Tibial artery (tissue), 4 donors: ENCODE measurements around the gene DNAH9.

Source experiments
- DNase-seq, 2 donors: peaks; one replicate each; pipeline ENCODE4 v3.0.0-alpha.2; 2019
- H3K27ac ChIP-seq, 2 donors: fragments of 200-600 bp; sonication (generic) in 1 of 2; 1 replicate in 1 of 2; 2 replicates in 1 of 2; pipeline ENCODE4 v1.5.1; 2018 to 2019; ENCODE audit warnings: mild to moderate bottlenecking in 1 of 2
- H3K27me3 ChIP-seq, 2 donors: fragments of 200-600 bp; sonication (generic) in 1 of 2; one replicate each; pipeline versions ENCODE4 v1.5.1 to v1.6.0; 2016 to 2019
- H3K36me3 ChIP-seq, 3 donors: fragments of 200-600 bp; sonication (generic) in 2 of 3; one replicate each; pipeline ENCODE4 v1.5.1; 2016 to 2019; ENCODE audit warnings: mild to moderate bottlenecking in 2 of 3
- H3K4me1 ChIP-seq, 4 donors: fragments of 200-600 bp; sonication (generic) in 2 of 4; 1 replicate in 3 of 4; 2 replicates in 1 of 4; pipeline ENCODE4 v1.5.1; 2016 to 2019
- H3K4me3 ChIP-seq, 2 donors: fragments of 200-600 bp; sonication (generic) in 1 of 2; 1 replicate in 1 of 2; 2 replicates in 1 of 2; pipeline ENCODE4 v1.5.1; 2018 to 2019; ENCODE audit warnings: mild to moderate bottlenecking in 2 of 2
- H3K9me3 ChIP-seq, 3 donors: fragments of 200-600 bp; sonication (generic) in 1 of 3; one replicate each; pipeline ENCODE4 v1.5.1; 2016 to 2019
- CTCF ChIP-seq, 2 experiments: fragments of 200-600 bp in 1 of 2; fragments of 450-650 bp in 1 of 2; IDR thresholded peaks; one replicate each; pipeline ENCODE4 v1.5.1; 2017 to 2019; ENCODE audit warnings: antibody characterized with exemption in 2 of 2, mild to moderate bottlenecking in 1 of 2, moderate library complexity in 1 of 2
- intact Hi-C: fragments of 100-400 bp; cut with DNase I; formaldehyde crosslinking; loops from one replicate; pipeline ENCODE4 v1.15.0; 2023; ENCODE audit warnings: low total_unique reads

Gene DNAH9

DNA sequence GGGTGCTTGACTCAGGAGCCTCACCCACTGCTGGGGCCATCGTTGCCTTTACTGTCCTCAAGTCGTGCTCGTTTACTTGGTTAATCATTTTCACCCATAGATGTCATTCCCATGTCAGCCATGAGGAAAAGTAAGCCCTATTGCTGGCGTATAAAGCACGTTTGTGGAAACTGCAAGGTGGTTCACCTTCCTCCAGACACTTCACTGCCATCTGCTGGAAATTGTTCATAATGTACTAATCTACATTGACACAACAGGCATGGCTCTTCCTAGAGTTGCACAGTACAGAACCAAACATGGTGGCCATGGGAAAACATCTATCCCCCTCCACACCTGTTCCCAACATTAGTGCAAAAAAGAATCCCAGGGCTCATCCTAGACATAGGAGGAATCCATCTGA, 282.4 kb downstream of the DNAH9 start:
- Histone ChIP-seq H3K4me3 (no peak overlapping the region), H3K27ac (no peak overlapping the region), H3K4me1 (no peaks in the 10 kb centered on the region), H3K36me3 (no peaks in the 10 kb centered on the region), H3K27me3 (no peaks in the 10 kb centered on the region), H3K9me3 (no peaks in the 10 kb centered on the region)
- intact Hi-C loops: no loop called here
- TF ChIP-seq CTCF (IDR thresholded peaks at IDR 0.05): no peak
- no peak for DNase-seq

GRCh38 chr17:11882716-11883115, 284.4 kb downstream of the DNAH9 start:
- Histone ChIP-seq H3K4me1 (no peaks in the 10 kb centered on the region), H3K27ac (no peak overlapping the region), H3K36me3 (no peaks in the 10 kb centered on the region), H3K4me3 (no peak overlapping the region), H3K27me3 (no peaks in the 10 kb centered on the region), H3K9me3 (no peaks in the 10 kb centered on the region)
- TF ChIP-seq CTCF (IDR thresholded peaks at IDR 0.05): no peak
- DNase-seq: no peak
- intact Hi-C loops: no loop called here

DNA sequence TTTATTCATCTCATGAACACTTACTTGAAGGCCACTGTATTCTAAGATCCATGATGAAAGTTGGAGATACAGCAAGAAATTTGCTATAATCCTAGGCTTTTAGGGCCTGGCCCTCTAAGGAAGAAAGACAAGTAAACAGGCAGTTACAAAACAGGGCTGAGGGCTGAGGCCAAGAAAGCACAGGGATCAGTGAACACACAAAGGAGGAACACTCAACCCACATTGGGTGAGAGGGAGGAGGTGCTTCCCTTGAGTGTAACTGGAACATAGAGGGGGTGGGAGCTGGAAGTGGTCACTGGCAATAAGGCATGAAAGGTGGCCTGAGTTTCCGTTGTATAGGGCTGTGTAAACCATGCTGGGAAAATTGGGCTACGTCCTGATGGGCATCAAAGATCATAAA, 286.8 kb downstream of the DNAH9 start:
- DNase-seq: no peak
- Histone ChIP-seq H3K9me3 (no peaks in the 10 kb centered on the region), H3K27me3 (no peaks in the 10 kb centered on the region), H3K27ac (no peak overlapping the region), H3K4me1 (no peaks in the 10 kb centered on the region), H3K4me3 (no peak overlapping the region), H3K36me3 (no peaks in the 10 kb centered on the region)
- no peak for TF ChIP-seq CTCF (IDR thresholded peaks at IDR 0.05)
- intact Hi-C loops: no loop called here

DNA sequence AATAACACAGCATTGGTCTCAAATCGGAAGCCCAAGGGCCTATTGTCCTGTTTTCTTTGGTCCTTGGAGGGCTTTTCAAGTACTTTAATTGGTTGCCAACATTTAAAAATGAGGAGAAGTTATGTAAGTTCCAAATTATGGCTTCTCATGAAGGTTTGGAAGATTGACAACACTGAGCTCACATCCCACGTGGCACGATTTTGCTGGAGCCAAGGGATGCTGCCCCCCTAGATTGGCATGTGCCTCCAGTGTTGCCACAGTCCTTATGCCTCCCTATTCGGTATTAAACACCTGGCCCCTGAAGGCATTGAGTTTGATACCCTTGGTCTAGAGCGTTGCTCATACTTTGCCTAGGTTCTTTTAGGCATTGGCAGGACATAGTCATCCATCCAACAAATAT, 291.0 kb downstream of the DNAH9 start:
- Histone ChIP-seq H3K36me3 (no peaks in the 10 kb centered on the region), H3K4me3 (no peak overlapping the region), H3K27ac (no peak overlapping the region), H3K27me3 (no peaks in the 10 kb centered on the region), H3K9me3 (no peaks in the 10 kb centered on the region), H3K4me1 (no peaks in the 10 kb centered on the region)
- no peak for DNase-seq
- intact Hi-C loops: no loop called here
- no peak for TF ChIP-seq CTCF (IDR thresholded peaks at IDR 0.05)

DNA sequence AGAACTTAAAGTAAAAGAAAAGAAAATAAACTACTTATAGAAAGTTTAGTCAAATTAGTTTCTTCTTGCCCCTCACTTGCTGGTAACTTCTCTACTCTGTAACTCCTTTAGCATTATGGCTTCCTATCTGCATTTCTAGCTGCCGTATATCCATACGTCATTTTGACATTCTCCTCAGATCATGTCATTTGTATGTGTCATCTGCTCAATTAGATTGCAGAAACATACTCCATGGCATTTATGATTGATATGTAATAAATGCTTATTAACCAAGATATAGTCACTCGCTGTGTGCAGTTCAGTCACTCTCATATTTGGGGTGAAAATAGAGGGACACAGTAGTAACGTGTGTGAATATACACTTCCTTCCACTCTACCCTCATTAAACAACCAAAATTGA, 295.6 kb downstream of the DNAH9 start:
- intact Hi-C loops: no loop called here
- no peak for TF ChIP-seq CTCF (IDR thresholded peaks at IDR 0.05)
- H3K9me3 ChIP-seq: no peaks in the 10 kb centered on the region
- H3K4me1 ChIP-seq: no peaks in the 10 kb centered on the region
- H3K27me3 ChIP-seq: no peaks in the 10 kb centered on the region
- no peaks in the 10 kb centered on the region for H3K36me3 ChIP-seq
- H3K27ac ChIP-seq: no peak overlapping the region
- no peak overlapping the region for H3K4me3 ChIP-seq
- DNase-seq: no peak

DNA sequence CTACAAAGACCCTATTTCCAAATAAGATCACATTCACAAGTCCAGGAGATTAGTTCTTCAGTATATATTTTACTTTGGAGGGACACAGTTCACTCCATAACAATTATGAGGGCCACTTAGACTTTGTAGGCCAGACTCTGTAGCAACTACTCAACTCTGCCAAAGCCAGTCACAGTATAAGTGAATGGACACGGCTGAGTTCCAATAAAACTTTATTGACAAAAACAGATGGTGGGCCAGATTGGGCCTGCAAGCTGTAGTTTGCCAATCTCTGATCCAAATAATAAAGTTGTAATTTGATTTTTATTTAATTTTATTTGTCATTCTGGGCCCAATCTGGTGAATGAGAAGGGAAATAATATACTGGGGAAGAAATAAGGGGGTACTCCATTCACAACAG, 297.9 kb downstream of the DNAH9 start:
- intact Hi-C loops: no loop called here
- H3K27ac ChIP-seq: no peak overlapping the region
- no peak for DNase-seq
- H3K4me1 ChIP-seq: no peaks in the 10 kb centered on the region
- TF ChIP-seq CTCF (IDR thresholded peaks at IDR 0.05): no peak
- no peaks in the 10 kb centered on the region for H3K36me3 ChIP-seq
- no peaks in the 10 kb centered on the region for H3K27me3 ChIP-seq
- H3K4me3 ChIP-seq: no peak overlapping the region
- H3K9me3 ChIP-seq: no peaks in the 10 kb centered on the region
